ENCODE data around the gene SDC4.

The SDC4 gene

GRCh38 chr20:45339799-45340198 is 8.4 kb downstream of the SDC4 start:
- no peak overlapping the region for H3K4me3 ChIP-seq (replicated peaks in 1 of 2; ENCODE audit: low read depth in 2 of 2, low read length in 2 of 2)
- TF ChIP-seq CTCF (IDR thresholded peaks at IDR 0.05; ENCODE audit: low read depth, low read length): no peak
- DNase-seq (ENCODE audit: low read depth in 2 of 2): no peak

DNA sequence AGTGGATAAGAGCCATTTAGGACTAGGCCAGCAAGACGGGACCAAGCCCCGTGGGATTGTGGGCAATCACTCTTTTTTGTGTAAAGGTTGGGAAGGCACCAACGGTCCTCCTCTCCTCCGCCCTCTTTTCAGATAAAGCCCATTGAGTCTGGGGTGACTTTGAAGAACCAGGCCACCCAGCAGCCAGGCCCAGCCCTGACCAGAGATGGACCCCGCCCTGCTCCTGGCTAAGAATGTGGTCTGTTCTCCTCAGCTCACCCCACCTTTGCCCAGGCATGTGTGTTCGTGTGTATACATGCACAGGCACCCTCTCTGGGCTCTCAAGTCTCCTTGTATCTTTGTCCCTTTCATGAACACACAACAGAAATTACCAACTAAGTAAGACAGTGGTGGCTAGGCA is 9.1 kb downstream of the SDC4 start:
- DNase-seq (ENCODE audit: low read depth in 2 of 2): no peak
- no peak overlapping the region for H3K4me3 ChIP-seq (replicated peaks in 1 of 2; ENCODE audit: low read depth in 2 of 2, low read length in 2 of 2)
- TF ChIP-seq CTCF (IDR thresholded peaks at IDR 0.05; ENCODE audit: low read depth, low read length): no peak

DNA sequence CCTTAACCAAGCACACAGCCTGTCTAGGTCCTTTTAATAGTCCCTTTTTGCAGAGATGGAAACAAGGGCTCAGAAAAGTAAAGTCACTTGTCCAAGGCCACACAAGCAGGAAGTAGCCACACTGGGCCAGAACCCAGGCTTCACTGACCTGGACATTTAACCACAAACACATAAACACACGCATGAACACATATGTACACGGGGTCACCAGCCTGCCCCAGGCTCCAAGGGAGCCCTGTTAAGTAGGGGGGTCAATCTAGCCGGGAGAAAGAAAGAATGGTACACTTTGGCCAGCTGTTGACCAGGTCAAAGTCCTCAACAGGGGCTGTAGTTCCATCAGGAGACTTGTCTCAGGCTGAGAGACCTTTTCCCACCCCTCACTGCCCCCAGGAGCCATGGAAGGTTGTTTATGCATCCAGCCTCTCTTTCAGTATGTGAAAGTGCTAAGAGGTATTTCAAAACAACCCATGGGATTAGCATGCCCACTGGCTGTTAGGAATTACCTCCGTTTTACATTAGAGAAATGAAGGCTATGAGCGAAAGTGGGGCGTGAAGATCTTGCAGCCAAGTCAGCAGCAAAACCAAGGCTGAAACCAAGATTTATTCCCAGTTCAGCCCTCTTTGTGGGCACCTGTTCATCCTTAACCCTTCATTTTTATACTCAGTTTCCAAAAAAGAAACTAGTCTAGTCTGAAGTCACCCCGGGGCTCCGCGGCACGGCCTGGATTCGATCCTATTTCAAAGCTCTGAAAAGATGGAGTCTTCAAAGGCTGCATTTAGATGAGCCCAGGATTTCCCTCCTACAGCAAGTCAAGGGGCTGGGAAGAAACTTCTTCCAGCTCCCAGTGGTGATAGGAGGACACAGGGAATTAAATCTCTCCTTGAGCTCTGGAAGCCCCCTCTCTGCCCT is 9.8 kb downstream of the SDC4 start:
- no peak for DNase-seq (ENCODE audit: low read depth in 2 of 2)
- TF ChIP-seq CTCF (IDR thresholded peaks at IDR 0.05; ENCODE audit: low read depth, low read length): no peak
- H3K4me3 ChIP-seq (replicated peaks in 1 of 2; ENCODE audit: low read depth in 2 of 2, low read length in 2 of 2): no peak overlapping the region

GRCh38 chr20:45337367-45338120 is 10.7 kb downstream of the SDC4 start:
- no peak for TF ChIP-seq CTCF (IDR thresholded peaks at IDR 0.05; ENCODE audit: low read depth, low read length)
- DNase-seq (ENCODE audit: low read depth in 2 of 2): peak; percentile 89 to 91
- H3K4me3 ChIP-seq (replicated peaks in 1 of 2; ENCODE audit: low read depth in 2 of 2, low read length in 2 of 2): no peak overlapping the region

DNA sequence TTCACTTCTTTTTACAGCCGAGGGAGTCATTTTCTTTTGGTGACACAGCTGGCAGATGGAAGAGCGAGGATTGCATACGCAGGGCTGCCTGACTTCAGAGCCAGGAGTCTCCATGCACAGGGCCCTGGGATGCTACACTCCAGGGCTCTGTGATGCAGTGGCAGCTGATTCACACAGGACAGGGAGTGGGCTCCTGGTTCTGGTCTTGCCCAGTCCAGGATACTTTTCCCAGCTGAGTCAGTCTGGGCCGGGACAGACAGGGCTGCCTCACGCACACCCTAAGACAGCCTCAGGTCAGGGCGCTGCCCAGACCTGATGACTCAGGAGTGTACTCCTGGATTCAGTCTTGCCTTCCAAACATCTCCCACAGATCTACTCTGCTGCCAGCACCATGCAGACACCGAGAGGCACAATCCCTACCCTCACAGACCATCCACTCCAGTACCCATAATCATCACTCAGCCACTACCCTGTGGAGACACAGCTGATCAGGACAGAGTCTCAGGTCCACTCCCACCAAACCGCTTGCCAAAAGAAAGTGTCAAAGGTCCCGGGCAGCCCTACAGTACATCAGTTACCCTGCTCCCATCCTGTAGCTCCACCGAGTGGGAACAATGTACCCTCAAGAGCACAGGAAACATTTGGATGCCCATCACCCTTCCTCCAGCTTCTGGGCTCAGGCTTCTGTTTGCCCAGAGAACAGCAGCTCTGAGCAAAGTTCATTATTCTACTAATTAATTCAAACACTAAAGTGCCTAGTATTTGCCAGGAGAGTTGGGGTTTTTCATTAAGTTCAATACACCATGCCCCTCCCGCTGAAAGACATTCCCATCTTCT is 11.5 kb downstream of the SDC4 start:
- H3K4me3 ChIP-seq (replicated peaks in 1 of 2; ENCODE audit: low read depth in 2 of 2, low read length in 2 of 2): no peak overlapping the region
- peak; percentile 70 to 92 for DNase-seq (ENCODE audit: low read depth in 2 of 2)

More for the DNA sequence above, 11.5 kb downstream of the SDC4 start:
- TF ChIP-seq CTCF (IDR thresholded peaks at IDR 0.05; ENCODE audit: low read depth, low read length): no peak
